IPS DF 4.7 (cell line): ENCODE measurements around the gene AVPI1.

Experiments
- DNase-seq: peaks from one replicate; pipeline ENCODE4 v3.0.0-alpha.2; 2013; ENCODE audit warnings: low spot score; ENCODE audit errors: extremely low read depth

AVPI1 gene, protein sequence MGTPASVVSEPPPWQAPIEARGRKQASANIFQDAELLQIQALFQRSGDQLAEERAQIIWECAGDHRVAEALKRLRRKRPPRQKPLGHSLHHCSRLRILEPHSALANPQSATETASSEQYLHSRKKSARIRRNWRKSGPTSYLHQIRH

DNA sequence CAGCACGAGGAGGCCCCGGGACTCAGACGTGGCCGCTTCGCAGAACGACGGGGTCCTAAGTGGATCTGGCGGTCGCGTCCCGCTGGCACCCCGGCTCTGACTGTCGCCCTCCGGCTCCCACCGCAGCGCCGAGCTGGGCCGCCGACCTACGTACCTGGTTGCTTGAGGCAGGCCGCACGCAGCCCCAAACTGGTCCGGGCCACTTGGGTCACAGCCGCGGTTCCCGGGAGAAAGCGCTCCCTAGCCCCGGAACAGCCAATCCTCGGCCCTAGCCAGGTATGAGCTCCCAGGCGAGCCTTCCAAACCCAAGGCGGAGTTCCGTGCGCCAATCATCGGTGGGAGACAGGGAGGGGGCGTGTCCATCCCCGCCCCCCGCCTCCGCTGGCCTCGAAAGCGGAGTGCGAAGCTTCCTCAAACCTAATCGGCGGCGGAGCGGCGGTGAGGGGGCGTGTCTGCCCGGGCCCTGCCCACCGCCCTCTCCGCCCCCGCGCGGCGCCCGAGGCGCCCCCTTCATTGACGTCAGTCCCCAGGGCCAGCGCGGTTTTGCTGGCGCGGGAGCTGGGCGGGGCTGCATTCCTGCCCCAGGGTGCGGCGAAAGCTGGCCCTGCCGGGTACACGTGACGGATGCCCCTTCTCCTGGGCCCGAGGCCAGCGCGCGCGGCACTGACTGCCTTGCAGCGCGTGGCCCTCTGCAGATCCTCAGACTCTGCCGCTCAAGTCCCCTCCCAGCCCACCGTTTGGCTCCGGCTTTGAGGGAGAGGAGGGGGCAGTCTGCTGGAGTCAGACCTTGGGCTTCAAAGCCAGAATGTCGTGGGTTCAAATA lies at the start of gene AVPI1:
Gene AVPI1, minus strand, starts transcription at position 280 of the 823 bp plus-strand sequence. CDS start 7,336 bp downstream, outside the sequence.
- peak; percentile 92 for DNase-seq

DNA sequence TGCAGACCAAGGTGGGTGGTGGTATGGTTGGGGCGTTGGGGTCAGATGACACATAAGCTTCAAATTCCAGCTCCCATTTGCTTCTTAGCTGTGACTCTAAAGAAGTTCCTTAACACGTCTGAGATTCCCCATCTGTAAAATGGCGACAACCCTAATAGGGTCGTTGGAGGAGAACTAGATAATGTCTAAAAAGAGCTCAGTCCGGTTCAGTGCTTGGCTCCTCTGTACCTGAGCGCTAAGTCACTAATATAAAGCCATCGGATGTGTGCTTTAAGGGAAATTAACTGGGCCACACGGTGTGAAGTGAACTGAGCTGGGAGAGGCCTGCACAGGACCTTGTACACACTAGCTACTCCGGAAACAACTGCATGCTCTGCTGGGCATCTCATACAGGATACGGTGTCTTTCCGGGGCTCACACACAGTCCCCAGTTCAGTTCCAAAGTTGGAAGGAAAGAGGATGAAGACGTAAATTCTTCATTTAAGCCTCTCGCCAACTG lies 49.4 kb upstream of the AVPI1 start:
- no peak for DNase-seq

DNA sequence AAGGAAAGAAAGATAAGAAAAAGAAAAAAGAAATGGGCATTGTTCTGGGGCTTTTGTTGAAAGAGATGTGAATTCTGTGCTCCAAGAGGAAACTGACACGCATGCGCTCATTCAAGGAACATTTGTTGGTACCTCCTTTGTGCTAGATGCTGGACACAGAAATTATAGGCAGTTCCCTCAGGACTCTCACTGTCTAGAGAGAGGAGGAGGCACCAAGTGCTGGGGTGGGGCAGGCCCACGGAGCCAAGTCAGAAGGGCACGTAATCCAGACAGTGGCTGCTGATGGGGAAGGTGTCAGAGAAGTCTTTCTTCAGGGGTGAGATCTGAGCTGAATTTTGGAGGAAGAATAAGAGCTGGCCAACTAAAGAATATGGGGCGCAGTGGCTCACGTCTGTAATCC lies 47.0 kb upstream of the AVPI1 start:
- no peak for DNase-seq

DNA sequence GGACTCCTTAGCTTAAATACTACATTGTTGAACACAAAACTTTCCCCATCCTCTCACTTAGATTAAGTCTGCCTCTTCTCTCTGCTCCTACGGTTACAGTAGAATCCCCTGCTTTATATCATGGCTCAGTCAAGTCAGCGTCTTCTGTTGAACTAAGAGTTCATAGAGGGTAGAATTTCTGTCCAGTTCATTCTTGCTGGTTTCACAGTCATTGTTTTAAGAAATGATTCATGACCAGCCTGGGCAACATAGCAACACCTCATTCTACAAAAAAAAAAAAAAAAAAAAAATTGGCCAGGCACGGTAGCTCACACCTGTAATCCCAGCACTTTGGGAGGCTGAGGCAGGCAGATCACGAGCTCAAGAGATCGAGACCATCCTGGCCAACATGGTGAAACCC lies 46.2 kb upstream of the AVPI1 start:
- no peak for DNase-seq

DNA sequence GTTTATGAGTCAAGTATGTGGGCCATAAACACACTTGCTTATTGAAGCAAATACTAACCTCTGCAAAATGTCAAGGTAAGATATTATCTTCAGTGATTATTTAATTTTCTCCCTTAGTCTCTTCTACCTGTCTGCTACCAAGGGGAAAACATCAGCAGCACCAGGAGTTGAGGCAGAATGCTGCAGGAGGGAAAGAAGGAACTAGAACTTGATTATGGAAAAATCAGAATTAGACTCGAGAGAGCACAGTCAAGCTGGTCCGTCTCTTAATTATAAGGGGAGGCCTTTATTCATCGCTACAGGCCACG lies 45.0 kb upstream of the AVPI1 start:
- no peak for DNase-seq

DNA sequence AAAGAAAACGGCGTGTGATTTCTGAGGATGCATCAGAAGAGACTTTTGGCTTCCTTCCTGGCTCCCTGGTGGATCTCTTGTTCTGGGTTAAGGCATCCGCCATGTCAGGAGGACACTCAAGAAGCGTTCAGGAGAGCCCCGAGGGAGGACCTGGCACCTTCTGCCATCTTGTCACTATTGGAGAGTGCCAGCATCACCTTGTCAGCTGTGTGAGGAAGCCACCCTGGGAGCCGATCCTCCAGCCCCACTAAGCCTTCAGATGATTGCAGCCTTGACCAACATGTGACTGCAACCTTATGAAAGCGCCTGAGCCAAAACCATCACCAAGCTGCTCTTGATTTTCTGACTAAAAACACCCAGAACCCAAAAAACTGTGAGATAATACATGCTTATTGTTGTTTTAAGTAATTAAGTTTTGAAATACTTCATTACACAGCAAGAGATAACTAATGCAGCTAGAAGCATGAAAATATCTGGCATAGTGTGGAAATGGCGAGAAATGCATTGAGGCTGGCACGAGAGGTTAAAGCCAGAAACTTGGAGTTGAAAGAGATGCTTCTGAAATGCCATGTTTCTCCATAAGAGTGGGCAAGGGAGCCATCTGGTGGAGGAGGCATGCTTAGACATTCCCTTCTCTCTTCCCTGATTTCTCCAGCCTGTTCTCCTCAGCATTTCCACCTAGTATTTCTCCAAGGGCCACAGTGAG lies 44.5 kb upstream of the AVPI1 start:
- no peak for DNase-seq

DNA sequence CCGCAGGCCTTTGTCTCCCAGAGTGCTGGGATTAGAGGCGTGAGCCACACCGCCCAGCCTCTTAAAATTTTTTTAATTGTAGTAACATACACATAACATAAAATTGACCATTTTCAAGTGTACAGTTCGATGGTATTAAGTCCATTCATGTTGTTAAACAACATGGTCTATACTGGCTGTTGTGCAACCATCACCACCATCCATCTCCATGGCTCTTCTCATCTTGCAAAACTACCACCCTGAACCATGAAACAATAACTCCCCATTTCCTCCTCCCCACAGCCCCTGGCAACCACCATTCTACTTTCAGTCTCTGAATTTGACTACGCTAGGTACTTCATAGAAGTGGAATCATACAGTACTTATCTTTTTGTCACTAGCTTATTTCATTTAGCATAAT lies 42.0 kb upstream of the AVPI1 start:
- no peak for DNase-seq

DNA sequence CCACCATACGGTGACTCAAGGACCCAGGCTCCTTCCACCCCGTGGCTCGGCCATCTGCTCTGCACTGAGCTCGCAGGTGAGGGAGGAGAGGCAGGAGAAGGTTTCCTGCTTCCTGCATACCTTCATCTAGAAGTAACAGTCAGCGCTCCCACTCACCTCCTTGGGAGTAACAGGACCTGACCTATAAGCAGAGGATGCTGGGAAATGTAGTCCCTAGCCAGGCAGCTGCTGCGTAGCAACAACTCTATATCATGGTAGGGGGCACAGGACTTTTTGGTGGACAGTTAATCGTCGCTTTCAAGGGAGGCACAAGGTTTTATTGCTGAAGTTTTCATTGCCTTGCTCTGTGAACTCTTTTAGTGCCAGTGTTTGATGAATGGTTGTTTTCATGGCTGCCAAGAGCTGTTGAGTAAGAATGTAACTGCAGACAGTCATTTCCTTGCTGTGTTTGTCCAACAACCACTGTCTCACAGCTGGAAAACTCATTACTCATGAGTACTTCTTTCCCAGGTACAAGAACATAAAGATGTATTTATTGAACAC lies 39.7 kb upstream of the AVPI1 start:
- DNase-seq: no peak

DNA sequence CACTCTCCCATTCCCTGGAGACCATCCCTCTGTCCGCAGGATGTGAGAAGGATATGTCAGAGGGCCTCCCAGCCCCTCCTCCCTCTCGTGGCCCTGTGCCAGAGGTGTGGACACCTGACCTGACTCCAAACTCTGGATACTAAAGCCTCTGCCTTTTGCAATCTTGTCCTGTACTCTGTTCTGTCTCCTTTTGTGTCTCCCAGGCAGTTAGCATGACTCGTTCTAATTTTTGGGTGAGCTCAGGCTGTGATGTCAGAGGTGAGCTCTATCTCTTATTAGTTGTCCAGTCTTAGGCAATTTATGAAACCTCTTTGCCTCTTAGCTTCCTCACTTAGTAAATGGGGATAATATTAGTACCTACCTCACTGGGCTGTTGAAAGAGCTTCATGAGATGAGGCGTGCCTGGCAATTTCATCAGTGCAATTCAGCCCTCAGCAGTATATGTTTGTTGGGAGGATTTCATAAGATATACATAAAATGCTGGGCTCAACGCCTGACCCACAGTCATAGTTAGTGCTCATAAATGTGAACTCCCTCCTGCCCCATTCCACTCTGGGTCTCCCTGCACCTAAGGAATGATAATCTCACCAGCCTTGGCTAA lies 37.4 kb upstream of the AVPI1 start:
- DNase-seq: no peak

DNA sequence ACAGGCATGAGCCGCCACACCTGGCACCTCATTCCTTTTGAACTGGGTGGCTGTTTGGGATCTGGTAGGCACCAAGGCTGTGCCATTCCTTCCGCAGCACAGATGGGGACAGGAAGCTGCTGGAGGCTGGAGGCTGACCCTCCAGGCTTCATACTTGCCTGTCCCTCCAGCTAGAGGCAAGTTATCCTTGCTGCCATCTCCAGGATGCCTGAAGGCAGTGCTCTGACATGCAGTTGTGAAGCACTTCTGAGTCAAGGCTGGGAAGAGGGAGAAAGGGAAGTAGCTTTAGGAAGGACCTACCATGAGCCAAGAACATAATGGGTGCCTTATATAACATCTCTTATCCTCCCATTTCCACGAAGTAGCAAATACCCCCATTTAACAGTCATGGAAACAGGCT lies 36.0 kb upstream of the AVPI1 start:
- DNase-seq: no peak

DNA sequence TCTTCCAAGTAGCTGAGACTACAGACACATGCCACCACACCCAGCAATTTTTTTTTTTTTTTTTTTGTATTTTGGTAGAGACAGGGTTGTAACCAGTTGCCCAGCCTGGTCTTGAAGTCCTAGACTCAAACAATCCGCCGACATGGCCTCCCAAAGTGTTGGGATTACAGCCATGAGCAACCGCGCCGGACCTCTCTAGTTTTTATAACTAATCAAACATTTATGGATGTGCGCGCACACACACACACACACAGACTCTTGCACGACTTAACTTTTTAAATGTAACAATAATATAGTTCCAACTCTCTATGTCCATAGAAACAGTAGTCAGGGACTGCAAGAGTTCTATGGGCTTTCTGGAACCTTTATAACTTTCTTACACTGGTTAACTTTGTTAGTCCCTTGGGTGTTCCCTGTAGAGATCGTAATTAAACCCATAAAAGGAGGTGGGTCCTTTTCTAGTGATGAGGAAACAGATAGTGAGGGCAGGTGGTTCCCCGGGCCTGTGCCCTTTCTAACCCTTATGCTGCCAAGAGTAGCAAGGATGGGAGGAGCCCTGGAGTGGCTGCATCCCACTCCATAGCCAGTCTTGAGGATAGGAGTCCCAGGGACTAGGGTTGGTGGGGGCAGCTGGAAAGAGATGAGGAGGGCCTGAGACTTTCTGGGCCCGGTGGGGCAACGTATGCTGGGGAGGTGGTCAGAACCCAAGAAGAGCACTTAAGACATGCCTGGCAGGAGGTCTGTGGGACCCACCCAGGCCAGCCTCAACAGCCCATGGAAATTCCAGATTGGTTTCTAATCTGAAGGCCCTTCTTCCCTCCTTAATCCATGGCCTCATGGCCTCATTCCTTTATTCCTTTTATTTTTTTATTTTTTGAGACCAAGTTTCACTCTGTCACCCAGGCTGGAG lies 35.1 kb upstream of the AVPI1 start:
- DNase-seq: no peak

DNA sequence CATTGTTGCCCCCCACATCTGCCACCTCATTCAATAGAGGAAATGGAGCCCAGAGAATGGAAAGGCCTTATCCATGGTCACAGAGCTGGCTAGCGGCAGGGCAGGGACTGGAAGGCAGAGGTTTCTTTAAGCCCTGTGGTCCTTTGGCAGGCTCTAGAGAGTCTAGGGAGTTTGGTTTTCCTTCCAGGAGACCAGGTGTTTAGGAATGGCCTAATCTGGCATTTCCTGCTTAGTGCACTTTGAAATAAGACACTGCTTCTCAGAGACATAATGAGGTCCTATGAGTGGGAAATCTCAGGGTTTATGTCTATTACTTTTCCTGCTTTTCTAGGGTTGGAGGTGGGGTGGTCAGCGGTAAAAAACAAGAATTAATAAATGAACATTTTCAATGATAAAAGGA lies 32.6 kb upstream of the AVPI1 start:
- DNase-seq: no peak

DNA sequence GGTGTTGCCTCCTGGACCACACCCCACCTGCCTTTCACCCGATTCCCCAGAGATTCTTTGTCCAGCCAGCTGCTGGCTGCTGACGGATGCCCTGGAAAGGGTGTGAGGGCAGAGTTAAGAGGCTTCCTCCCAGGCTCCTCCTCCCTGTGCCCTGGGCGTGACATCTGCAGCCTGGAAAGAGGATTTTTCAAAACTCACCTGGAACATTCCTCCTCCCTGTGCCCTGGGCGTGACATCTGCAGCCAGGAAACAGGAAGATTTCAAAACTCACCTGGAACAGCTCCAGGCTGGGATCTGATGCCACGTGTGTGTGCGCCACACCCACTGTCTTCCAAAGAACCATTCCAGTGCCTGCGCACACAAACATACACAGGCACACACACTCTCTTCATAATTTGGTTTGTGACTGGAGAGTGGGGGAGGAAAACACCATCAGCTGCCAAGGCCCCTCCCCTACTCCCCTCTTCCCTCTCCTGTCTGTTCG lies 31.7 kb upstream of the AVPI1 start:
- DNase-seq: no peak

DNA sequence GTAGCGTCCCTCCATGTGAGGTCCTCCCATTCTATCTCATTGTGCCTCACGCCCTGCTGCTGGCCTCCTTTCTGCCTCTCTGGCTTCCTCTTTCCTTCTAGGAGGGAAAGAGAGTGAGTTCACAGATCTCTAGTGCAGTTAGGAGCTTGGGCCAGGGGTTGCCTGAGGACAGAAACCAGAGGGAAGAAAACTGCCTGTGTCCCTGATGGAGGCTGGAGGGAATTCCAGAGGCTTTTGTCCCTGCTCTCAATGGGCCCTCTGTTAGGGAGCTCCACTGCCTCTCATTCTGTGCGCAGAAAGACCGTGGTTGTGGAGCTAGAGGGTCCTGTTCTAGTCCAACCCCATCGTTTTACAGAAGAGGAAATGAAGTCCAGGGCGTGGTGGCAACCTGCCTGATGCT lies 31.1 kb upstream of the AVPI1 start:
- no peak for DNase-seq

DNA sequence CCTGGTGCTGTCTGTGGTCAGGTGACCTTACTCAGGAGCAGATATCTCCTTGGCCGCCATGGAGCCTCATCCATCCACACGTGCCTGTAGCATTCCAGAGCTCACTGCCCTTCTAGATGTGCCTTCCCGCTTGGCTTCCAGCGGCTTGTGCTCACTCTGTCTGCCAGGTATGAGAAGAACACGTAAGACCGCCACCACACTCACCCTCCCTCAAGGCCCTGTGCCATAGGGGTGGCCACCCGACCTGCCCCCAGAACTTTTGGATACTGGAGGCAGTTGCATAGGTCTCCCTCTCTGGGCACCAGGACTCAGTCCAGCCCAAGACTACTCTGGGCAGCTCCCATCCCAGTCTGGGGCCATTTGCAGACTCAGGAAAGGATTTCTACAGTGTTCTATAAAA lies 30.6 kb upstream of the AVPI1 start:
- DNase-seq: no peak

DNA sequence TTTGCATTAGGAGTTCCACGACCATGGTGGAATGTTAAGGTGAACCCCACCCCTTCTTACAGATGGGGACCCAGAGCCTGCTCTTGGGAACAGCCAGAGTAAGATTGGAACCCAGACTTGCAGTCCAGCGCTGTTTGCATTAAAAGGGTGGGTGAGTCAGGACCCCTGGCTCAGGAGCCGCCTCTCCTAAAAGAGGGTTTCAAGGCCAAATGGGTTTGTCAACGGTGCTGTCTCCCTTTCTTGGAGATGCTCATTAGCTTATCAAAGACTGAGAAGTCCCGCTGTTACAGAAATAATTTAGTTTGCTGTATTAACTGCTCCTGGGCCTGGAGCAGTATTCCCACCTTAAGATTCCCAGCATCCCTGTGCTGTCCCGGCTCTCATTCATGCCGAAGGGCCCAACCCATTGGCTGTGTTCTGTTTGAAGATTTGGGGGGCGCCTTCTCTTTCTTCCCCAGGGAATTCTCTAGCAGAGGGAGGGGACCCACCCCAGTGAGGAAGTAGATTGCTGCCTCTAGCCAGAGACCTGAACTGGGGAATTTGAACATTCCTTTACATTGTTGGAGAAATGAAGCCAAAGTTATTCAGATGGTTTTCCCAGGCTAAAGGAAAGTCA lies 28.3 kb upstream of the AVPI1 start:
- DNase-seq: no peak

DNA sequence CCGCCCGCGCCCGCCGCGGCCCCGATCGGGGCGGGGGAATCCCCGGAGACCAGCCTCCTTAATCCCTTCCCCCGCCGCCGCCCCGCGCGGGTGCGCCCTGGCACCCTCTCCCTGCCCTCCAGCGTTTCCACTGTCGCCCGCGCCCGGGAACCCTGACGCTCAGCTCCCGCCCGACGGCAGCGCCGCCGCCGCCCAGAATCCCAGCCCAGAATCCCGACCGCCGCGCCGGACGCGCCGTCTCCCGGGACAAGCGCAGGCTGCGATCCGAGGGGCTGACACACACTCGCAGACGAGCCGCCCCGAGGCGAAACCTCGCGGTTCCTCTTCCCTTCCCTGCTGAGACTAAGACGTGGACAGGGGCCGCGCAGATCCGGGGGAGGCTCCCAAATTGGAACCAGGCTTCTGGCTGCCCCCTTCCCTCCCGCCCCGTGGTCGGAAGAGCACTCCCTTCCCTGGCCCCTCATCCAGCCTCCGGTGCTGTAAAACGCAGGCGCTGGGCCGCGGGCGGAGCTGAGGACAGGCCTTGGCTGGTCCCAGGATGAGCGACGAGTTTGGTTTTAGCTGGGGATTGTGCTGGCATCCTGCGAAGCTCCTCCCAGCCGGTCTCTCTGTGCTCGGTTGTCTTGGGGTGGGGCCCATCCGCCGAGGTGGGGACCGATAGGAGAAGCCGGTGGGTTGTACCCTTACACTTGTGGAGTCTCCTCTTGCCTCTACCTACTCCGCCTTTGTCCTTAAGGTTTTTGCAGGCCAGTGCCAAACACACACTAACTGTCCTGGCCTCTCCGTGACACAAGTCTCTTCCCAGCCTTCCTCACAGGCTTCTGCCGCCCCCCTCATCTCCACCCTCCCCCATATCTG lies 27.6 kb upstream of the AVPI1 start:
- DNase-seq: no peak

DNA sequence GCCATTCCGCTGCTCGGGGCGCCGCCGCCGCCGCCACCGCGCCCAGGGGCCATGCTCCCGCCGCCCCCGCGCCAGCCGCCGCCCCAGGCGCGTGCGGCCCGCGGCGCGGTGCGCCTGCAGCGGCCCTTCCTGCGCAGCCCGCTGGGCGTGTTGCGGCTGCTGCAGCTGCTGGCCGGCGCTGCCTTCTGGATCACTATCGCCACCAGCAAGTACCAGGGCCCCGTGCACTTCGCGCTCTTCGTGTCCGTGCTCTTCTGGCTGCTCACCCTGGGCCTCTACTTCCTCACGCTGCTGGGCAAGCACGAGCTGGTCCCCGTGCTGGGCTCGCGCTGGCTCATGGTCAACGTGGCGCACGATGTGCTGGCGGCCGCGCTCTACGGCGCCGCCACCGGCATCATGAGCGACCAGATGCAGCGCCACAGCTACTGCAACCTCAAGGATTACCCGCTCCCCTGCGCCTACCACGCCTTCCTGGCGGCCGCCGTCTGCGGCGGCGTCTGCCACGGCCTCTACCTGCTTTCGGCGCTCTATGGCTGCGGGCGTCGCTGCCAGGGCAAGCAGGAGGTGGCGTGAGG lies 26.9 kb upstream of the AVPI1 start:
- no peak for DNase-seq

DNA sequence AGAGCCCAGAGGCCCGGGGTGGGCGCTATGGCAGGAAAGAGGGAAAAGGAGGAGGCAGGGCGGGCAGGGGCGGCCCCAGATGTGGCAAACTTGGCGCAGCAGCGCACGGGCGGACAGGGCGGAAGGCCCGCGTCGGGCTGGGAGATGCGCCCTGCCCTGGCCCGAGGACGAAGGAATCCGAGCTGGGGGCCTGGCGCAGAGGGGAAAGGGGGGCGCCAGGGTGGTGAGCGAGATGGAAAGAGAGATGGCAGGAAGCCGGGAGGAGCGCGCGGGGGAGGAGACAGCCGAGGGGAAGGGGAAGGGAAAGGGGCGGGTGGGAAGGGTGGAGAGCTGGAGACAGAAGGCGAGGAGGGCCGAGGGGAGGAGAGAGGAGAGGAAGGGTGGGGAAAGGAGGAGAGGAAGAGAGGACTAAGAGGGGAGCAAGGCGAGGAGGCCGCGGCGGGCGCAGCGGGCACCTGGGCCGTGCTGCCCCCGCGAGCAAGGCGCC lies 26.3 kb upstream of the AVPI1 start, which contains the start of gene MARVELD1:
Gene MARVELD1, plus strand, starts transcription at position 392 of the 487 bp plus-strand sequence. CDS start 147 bp downstream, outside the sequence.
- DNase-seq: no peak
